ENCODE measurements around the gene C1QL1.
A peak's percentile ranks its signal among the peaks of the same experiment; 100 is the strongest.

C1QL1 gene

GRCh38 chr17:44988044-44988942 lies 20.2 kb upstream of the C1QL1 start:
- no peak for DNase-seq

DNA sequence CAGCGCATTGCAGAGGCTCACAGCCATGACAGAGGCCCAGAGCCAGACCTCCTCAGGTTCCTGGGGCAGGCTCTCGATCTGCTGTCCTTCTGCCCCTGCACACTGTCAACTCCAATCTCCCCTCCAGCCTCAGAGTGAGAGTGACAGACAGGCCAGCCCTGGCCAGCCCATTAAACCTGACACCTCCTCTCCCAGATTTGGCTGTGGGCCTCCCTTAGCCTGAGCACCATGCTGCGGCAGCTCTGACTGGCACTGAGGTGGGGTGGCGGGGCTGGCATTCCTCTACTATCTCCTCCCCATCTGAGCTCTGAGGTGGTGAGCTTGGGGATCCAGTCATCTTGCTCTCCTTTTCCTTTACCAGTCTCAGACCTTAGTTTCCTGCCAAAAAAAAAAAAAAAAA lies 15.5 kb upstream of the C1QL1 start:
- DNase-seq: no peak

GRCh38 chr17:44982113-44982702 lies 14.1 kb upstream of the C1QL1 start:
- DNase-seq: no peak

DNA sequence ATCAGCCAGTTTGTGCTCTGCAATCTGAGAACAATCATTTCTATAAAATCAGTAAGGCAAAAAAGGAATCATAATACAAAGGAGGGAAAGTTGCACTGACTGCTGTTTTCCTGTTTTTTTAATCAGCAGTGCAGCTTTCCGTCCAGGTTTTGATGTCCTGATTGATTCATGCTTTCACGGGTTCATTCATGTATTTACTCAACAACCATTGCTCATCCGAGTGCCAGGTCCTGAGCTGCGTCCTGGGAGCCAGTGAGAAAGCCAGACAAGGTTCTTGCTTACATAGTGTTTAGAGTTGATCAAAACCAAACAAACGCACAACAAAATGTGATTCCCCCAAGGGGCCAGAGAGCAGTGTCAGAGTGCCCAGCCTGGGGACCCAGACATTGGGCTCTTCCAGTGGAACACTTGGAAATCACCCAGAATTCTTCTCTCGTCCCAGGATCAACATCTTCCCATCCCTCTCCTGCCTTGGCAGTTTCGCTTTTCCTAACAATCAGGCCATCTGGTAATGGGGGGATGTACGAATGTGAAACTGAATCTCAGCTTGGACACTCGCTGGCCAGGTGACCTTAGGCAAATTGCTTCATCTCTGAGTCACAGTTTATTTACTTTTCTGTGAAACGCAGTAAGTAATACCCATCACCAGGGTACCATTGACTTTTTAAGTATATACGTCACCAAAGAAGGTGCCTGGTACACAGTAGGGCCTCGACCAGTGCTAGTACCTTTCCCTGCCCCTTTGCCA lies 13.3 kb upstream of the C1QL1 start:
- no peak for DNase-seq

DNA sequence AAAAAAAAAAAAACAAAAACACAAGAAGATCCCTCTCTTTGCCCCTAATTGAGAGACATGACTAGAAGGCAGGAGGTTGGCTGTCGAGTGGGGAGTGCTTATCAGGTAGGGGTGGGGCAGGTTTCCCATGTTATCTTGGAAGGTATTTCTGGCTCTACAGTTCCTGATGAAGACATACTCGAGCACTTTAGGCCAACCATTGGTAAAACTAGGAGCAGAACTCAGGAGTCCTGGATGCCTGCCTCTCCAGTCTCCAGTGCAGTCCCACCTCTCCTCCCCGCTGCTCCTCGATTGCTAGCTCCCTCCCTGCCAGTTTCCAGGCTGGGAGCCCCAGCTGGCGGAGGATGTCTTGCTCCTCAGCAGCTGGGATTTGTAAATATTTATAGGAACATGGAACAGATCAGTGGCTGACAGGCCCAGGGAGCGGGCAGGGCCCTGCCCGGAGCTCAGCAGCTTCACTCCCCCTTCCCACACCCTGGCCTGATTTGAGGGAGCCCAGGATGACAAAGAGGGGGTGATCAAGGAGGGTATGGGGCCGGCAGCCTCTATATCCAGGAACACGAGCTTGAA lies 11.4 kb upstream of the C1QL1 start:
- DNase-seq: no peak

GRCh38 chr17:44978807-44979206 lies 10.7 kb upstream of the C1QL1 start:
- DNase-seq: no peak

DNA sequence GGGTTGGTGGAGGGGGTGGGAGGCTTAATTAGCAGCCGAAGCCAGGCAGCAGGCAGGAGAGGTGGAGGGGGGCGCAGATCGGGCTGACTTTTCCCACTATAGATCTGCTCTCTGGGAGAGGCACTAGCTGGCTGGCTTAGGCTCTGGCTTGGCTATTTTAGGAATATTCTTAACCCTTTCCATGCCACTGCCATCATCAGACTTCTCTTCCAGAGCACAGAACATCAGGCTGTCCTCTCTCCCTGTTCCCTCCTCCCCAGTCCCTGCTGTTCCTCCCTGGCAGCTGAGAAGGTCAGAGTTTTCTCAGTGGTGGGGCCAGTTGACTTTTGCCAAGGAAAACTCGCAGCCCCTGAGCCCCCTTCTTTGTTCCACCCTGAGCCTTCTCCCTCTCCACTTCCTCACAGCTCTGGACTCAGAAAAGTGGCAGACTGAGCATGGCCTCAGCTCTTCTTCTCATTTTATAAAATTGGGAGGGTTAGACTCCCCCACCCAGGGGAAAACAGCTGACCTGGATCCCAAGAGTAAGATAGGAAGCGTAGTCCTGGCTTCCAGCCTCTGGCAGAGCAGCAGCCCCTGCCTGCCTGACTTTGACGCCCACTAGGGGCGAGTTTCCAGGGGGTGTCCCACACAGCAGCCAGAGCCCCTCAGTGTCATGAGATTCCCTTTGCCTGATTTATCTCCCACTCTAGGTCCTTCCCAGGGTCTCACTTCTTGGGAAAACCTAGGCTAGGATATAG lies 9.9 kb upstream of the C1QL1 start:
- DNase-seq: no peak

DNA sequence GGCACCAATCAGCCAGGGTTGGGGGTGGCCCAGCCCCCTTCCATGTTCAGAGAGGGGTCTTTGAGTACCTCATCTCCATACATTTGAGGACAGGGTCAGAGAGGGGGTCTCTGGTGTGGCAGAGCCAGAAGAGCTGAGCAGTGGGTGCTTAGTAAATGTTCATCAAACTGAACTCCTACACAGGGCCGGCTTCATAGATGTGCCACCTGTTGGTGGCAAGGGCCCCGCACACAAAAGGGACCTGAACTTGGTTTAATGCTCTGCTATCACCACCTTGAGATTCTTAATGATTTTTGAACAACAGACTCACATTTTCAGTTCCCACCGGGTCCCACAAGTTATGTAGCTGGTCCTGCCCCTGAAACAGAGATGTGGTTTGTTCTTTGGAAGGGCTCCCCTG lies 9.0 kb upstream of the C1QL1 start:
- no peak for DNase-seq

- DNase-seq: no peak
Measured at GRCh38 chr17:44976206-44976605, 8.1 kb upstream of the C1QL1 start.

DNA sequence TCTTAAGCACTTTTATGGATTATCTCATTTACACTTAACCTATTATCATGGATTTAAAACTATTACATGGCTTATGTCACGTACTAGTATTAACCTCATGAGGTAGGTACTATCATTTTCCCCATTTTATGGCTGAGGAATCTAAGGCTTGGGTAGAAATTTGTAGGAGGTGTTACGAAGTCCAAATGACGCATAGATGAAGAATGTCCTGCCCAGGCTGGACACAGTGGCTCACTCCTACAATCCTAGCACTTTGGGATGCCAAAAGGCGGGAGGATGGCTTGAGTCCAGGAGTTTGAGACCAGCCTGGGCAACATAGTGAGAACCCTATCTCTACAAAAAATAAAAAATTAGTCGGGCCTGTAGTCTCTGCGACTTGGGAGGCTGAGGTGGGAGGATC lies 4.8 kb upstream of the C1QL1 start:
- no peak for DNase-seq

GRCh38 chr17:44971776-44972483 lies 3.8 kb upstream of the C1QL1 start:
- no peak for DNase-seq

DNA sequence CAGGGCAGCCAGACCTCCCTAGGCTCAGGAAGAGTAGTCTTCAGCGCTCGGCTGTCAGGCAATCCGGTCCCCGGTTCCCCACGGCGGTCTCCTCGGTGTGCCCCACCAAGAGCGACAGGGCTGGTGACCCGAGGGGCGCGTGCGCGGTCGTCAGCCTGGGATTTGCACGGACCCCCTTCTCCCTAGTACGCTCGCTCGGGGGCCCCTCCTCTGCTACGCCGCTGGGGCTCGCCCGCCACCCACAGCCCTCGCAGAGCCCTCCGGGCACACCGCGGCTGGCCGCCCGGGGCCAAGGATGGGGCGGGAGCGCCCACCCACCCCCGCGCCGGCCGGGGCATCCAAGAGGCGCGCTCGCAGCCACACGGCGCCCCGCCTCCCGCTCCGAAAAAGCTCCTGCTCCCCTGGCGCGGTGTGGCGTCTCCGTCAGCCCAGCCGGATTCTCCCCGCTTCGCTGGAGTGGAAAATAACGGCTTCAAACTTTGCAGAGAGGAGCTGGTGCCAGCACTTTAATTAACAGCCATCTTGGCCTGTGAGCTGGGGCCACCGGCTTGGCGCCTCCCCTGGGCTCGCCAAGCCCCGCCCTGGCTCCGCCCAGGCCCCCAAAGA lies 2.1 kb upstream of the C1QL1 start:
- DNase-seq: no peak

DNA sequence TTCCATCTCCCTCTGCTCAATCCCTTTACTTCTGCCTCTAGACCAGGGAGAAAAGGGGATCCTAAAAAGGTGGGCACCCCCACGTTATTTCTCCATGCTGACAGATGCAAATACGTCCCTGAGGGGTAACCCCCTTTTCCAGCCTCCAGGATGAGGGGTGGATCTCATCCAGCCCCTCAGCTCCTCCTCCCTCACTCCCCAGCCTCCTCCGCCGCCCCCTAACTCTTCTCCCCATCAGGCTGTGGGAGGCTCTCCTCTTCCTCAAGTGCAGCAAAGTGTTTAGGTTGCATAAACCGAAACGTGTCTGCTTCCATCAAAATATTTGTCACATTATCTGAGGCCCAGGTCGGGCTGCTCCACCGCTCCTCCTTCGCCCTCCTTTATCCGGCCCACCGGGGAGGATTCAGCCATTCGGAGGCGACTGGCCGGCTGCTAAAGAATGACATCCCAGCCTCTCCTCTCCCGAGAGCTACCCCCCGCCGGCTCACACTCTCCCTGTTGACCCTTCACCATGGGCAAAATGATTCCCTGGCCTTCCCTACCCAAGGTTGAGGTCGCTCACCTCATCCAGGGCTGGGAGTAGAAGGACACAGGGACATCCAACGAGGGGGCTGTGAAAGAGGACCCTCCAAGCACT lies 1.2 kb upstream of the C1QL1 start:
- no peak for DNase-seq

DNA sequence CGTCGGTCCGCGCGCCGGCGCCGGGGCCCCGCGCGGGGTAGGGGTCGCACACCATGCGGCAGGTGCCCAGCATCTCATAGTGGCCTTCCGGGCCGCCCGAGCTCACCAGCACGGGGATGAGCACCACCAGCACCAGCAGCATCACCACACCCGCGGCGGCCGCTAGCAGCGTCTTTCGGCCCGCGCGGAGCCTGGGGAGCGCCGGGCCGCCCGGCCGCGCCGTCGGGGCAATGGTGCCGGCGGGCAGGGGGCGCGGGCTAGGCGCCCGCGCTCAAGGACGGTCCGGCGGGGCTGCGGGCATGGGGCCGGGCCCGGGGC lies 237 bp downstream of the C1QL1 start:
- no peak for DNase-seq

DNA sequence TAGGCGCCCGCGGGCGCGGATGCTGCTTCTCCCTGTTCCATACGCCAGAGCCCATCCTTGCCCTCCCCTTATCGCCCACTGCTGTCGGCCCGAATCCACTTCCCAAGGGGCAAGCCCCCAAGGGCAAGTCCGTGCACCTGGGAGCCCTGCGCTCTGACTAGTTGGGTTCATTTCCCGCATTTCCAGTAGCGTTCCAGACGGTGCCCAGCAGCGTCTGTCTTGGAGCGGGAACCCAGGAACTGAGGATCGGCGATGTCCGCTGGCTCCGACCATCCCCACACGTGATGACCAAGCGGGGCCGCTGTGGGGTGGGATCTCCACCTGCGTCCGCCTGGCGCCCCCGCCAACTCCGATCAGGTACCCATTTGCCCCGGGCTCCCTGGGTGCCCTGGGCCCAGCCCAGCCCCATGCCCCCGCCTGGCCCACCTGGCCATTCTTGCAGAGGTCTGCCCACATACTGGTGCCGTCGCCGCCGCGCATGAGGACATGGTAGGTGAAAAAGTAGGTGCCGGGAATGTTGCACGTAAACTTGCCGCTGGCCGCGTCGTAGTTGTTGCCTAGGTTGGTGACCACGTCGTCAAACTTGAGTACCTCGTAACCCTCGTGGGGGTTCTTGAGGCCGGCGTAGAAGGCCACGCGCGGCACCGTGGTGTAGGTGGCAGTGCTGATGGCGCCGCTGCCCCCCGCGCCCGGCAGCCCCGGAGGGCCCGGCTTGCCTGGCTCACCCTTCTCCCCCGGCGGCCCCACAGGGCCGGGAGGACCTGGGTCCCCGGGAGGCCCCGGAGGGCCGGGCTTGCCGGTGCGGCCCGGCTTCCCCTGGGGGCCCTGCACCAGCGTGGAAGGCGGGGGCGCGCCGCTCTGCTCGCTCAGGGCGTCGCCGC lies 837 bp downstream of the C1QL1 start:
- no peak for DNase-seq

DNA sequence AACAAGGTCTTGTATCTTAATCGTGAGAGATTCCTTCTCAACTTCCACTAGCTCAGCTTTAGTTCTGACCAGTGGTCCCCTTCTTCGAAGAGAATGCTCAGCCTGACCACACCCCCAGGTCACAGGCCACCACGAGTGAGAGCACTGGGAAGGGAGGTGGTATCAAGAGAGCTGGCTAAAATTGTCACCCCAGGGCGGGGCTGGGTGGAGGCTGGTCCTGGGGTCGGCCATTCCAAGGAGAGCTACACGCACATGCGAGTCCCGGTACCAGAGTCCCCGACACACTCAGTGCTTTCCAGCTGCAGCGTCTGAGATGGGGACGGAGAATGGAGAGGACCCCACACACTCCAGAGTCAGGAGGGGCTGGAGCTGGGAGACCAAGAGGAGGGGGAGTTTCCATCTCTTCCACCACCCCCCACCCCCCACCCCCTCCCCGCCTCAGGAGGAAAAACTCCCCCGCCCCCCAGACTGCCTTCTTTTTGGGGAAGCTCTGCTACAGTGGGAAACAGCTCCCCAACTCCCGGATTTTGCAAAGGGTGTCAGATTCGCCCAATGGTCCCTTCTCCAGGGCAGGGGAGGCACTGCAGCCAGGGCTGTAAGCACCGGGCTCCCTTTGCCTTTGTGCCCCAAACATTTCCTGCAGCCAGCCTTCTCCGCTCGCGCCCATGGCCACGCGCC lies 1.6 kb downstream of the C1QL1 start:
- no peak for DNase-seq

- peak; percentile 51 for DNase-seq
Measured at GRCh38 chr17:44965481-44966234, 2.4 kb downstream of the C1QL1 start.

DNA sequence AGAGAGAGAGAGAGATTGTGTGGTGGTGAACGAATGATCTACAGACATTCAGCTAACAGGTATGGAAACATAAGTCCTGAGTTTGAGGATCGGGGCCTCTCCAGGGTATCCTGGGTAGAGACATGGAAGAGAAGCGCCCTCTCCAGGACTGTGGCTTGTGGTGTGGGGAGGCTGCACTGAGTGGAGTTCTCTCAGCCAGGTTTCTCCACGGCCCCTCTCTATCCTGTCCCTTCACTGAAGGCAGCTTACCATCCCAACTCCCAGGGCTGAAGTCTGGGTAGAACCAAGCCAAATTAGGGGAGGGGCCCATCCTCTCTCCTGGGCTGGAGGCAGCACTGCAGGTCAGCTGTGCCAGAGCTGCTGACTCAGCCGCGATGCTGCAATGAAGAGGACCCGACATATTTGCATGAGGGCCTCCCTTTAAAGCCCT lies 6.2 kb downstream of the C1QL1 start:
- DNase-seq: no peak

DNA sequence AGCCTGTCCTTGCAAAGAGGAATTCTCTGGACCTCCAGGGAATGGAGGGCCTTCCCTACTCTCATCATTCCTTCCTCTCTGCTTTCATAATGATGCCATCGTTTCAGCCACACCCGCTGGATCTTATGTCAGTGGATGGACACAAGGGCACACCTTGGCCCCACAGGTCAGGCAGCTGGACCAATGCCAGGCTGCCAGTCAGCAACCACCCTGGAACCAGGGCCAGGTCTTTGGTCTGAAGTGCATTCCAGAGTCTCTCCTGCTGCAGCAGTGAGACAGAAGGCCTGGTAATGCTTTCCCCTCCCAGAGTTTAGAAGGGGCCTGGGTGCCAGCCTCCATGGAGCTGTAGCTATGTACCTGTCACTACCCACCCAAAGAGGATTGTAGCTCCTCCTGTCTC lies 7.4 kb downstream of the C1QL1 start:
- DNase-seq: no peak
